HG03469 (cell line): Measurements from ENCODE around the gene TNP2.

Experiments
- ATAC-seq: cut with Tn5 transposase; IDR thresholded peaks from one replicate; pipeline ENCODE4 v1.9.1; 2021; ENCODE audit warnings: mild to moderate bottlenecking, moderate library complexity, moderate number of reproducible peaks; ENCODE audit not compliant: unreplicated experiment

TNP2 gene

GRCh38 chr16:11268921-11269375 lies at the start of gene TNP2:
TSS of gene TNP2 (minus strand) at chr16:11269325. CDS start at chr16:11269262, 63 bp downstream.
- ATAC-seq, result no peak

- ATAC-seq, result no peak
Measured at GRCh38 chr16:11318817-11319216, 49.7 kb upstream of the TNP2 start.

GRCh38 chr16:11316331-11317015 lies 47.3 kb upstream of the TNP2 start:
- no peak for ATAC-seq

GRCh38 chr16:11315510-11315909 lies 46.4 kb upstream of the TNP2 start:
- ATAC-seq, result no peak

GRCh38 chr16:11314309-11314894 lies 45.3 kb upstream of the TNP2 start:
- no peak for ATAC-seq

GRCh38 chr16:11313493-11314308 lies 44.6 kb upstream of the TNP2 start:
- no peak for ATAC-seq

- no peak for ATAC-seq
Measured at GRCh38 chr16:11312718-11313492, 43.8 kb upstream of the TNP2 start.

GRCh38 chr16:11310997-11311561 lies 42.0 kb upstream of the TNP2 start:
- ATAC-seq, result peak; percentile 25

- ATAC-seq, result no peak
Measured at GRCh38 chr16:11310634-11310977, 41.5 kb upstream of the TNP2 start.

GRCh38 chr16:11309895-11310633 lies 40.9 kb upstream of the TNP2 start:
- ATAC-seq, result no peak

- ATAC-seq, result no peak
Measured at GRCh38 chr16:11308493-11309283, 39.6 kb upstream of the TNP2 start.

GRCh38 chr16:11307639-11308492 lies 38.7 kb upstream of the TNP2 start:
- no peak for ATAC-seq

GRCh38 chr16:11306997-11307638 lies 38.0 kb upstream of the TNP2 start:
- no peak for ATAC-seq

- ATAC-seq, result no peak
Measured at GRCh38 chr16:11306381-11306780, 37.3 kb upstream of the TNP2 start.

GRCh38 chr16:11303405-11304138 lies 34.4 kb upstream of the TNP2 start:
- no peak for ATAC-seq

- no peak for ATAC-seq
Measured at GRCh38 chr16:11302977-11303376, 33.9 kb upstream of the TNP2 start.
